Measurements from ENCODE around the gene NEIL3. TPM values are rescaled to one million over a fixed set of nuclear protein-coding genes. Genes with fewer than 3 reads are reported as not detected.

The NEIL3 gene
- total RNA-seq, 2 donors from 2014 or later, result not detected

DNA sequence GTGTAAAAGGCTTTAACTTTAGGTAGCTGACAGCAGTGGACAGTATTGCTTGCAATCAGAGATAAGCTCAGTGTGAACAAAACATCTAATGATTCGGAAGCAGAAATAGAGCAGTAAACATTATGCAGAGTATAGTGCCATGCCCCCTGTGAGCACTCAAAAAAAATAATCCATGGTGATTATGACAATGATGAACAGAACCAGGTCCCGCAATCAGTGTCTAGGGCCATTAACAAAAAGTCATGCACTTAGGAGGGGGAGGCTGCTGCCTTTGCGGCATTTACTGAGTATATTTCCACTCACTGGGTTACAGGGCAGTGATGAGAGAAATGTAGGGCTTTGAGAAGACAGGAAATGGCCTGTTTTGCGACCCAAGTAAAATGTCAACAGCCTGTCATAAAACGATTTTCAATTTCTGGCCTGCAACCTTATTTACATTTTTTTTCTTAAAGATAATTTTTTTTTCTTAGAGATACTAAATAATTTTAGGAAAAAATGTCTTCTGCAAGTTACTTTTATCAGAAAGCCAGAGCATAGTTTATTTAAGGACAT is 27.3 kb upstream of the NEIL3 start:
- Histone ChIP-seq H3K4me1 (ENCODE audit: control insufficient read depth in 1 of 2, low read depth in 2 of 2) (no peaks in the 10 kb centered on the region), H3K27ac (no peak overlapping the region), H3K27me3 (replicated peaks; ENCODE audit: insufficient read depth) (no peaks in the 10 kb centered on the region), H3K9me3 (no peaks in the 10 kb centered on the region), H3K36me3 (no peaks in the 10 kb centered on the region), H3K4me3 (no peak overlapping the region)
- ATAC-seq (ENCODE audit: insufficient number of reproducible peaks, low FRiP score, low read depth), result no peak
- DNase-seq (ENCODE audit: low spot score), result no peak
- no peak for TF ChIP-seq CTCF (IDR thresholded peaks at IDR 0.05)

DNA sequence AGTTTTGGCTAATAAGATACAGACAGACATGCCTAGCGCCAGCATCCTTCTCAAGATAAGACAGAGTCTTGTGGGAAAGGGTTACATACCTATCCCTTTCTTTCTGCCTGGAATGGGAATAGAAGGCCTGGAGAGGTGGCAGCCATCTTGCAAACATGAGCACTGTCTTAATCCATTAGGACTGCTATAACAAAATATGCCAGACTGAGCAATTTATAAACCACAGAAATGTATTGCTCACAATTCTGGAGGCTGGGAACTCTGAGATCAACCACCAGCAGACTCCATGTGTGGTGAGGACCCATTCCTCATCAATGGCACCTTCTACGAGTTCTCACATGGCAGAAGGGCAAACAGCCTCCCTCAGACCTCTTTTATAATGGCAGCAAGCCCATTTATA is 26.5 kb upstream of the NEIL3 start:
- no peaks in the 10 kb centered on the region for H3K9me3 ChIP-seq
- H3K4me3 ChIP-seq, result no peak overlapping the region
- ATAC-seq (ENCODE audit: insufficient number of reproducible peaks, low FRiP score, low read depth), result no peak
- no peaks in the 10 kb centered on the region for H3K27me3 ChIP-seq (replicated peaks; ENCODE audit: insufficient read depth)
- no peak for DNase-seq (ENCODE audit: low spot score)
- no peaks in the 10 kb centered on the region for H3K36me3 ChIP-seq
- no peak for TF ChIP-seq CTCF (IDR thresholded peaks at IDR 0.05)
- H3K4me1 ChIP-seq (ENCODE audit: control insufficient read depth in 1 of 2, low read depth in 2 of 2), result no peaks in the 10 kb centered on the region
- H3K27ac ChIP-seq, result no peak overlapping the region

- no peaks in the 10 kb centered on the region for H3K27me3 ChIP-seq (replicated peaks; ENCODE audit: insufficient read depth)
- no peaks in the 10 kb centered on the region for H3K9me3 ChIP-seq
- ATAC-seq (ENCODE audit: insufficient number of reproducible peaks, low FRiP score, low read depth), result no peak
- DNase-seq (ENCODE audit: low spot score), result no peak
- H3K27ac ChIP-seq, result no peak overlapping the region
- no peak overlapping the region for H3K4me3 ChIP-seq
- no peak for TF ChIP-seq CTCF (IDR thresholded peaks at IDR 0.05)
- H3K36me3 ChIP-seq, result no peaks in the 10 kb centered on the region
- no peaks in the 10 kb centered on the region for H3K4me1 ChIP-seq (ENCODE audit: control insufficient read depth in 1 of 2, low read depth in 2 of 2)
Observed at GRCh38 chr4:177285953-177286352, 23.7 kb upstream of the NEIL3 start.

GRCh38 chr4:177287255-177287654 is 22.4 kb upstream of the NEIL3 start:
- DNase-seq (ENCODE audit: low spot score), result no peak
- H3K36me3 ChIP-seq, result no peaks in the 10 kb centered on the region
- no peak for TF ChIP-seq CTCF (IDR thresholded peaks at IDR 0.05)
- no peaks in the 10 kb centered on the region for H3K27me3 ChIP-seq (replicated peaks; ENCODE audit: insufficient read depth)
- no peaks in the 10 kb centered on the region for H3K9me3 ChIP-seq
- H3K4me1 ChIP-seq (ENCODE audit: control insufficient read depth in 1 of 2, low read depth in 2 of 2), result no peaks in the 10 kb centered on the region
- H3K4me3 ChIP-seq, result no peak overlapping the region
- no peak for ATAC-seq (ENCODE audit: insufficient number of reproducible peaks, low FRiP score, low read depth)
- H3K27ac ChIP-seq, result no peak overlapping the region

GRCh38 chr4:177288335-177288734 is 21.3 kb upstream of the NEIL3 start:
- H3K4me3 ChIP-seq, result no peak overlapping the region
- DNase-seq (ENCODE audit: low spot score), result no peak
- no peaks in the 10 kb centered on the region for H3K27me3 ChIP-seq (replicated peaks; ENCODE audit: insufficient read depth)
- ATAC-seq (ENCODE audit: insufficient number of reproducible peaks, low FRiP score, low read depth), result no peak
- H3K27ac ChIP-seq, result no peak overlapping the region
- H3K36me3 ChIP-seq, result no peaks in the 10 kb centered on the region
- TF ChIP-seq CTCF (IDR thresholded peaks at IDR 0.05), result no peak
- H3K9me3 ChIP-seq, result no peaks in the 10 kb centered on the region
- peaks cover 0 to 3% of the 10 kb centered on the region in 2 donors for H3K4me1 ChIP-seq (ENCODE audit: control insufficient read depth in 1 of 2, low read depth in 2 of 2)

Measured in thoracic aorta (tissue), 2 donors.